Keratinocyte (primary cell): ENCODE data around the gene DDX49.

ENCODE experiments used
- EZH2 ChIP-seq: IDR thresholded peaks from one replicate; pipeline ENCODE4 v1.6.1; 2012; ENCODE audit warnings: inconsistent platforms, mild to moderate bottlenecking, low read length, moderate library complexity
- TF ChIP-seq, protein P1 (sequence below), 3 experiments: IDR thresholded peaks in 1 of 3; conservative IDR thresholded peaks in 1 of 3; optimal IDR thresholded peaks in 1 of 3; 2 replicates in 2 of 3; 3 replicates in 1 of 3; pipeline versions ENCODE3 to v1.5.1; 2011; ENCODE audit warnings: low read length in 3 of 3, mild to moderate bottlenecking in 3 of 3, moderate library complexity in 2 of 3, control low read depth in 1 of 3, inconsistent platforms in 1 of 3; ENCODE audit not compliant: insufficient read depth in 2 of 3; ENCODE audit errors: extremely low read depth in 1 of 3

DNA sequence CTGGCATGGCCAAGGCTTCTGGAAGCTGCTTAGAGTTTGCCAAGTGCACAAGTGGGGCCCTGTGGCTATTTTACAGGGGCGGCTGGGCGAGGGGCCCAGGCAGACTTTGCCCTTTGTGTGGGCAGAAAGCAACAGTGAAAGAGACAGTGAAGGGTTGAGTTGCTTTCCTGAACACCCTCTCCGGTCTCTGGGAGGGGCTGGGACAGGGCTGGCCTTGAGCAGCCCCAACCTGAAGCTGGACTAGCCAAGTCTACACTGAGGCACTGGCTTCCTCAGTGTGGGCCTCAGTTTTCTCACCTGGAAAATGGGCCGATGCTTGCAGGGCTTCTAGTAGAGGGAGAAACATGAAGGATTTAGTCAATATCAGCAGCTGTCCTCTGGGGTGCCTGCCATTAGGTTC is 23.9 kb downstream of the DDX49 start:
- TF ChIP-seq, protein P1, sequence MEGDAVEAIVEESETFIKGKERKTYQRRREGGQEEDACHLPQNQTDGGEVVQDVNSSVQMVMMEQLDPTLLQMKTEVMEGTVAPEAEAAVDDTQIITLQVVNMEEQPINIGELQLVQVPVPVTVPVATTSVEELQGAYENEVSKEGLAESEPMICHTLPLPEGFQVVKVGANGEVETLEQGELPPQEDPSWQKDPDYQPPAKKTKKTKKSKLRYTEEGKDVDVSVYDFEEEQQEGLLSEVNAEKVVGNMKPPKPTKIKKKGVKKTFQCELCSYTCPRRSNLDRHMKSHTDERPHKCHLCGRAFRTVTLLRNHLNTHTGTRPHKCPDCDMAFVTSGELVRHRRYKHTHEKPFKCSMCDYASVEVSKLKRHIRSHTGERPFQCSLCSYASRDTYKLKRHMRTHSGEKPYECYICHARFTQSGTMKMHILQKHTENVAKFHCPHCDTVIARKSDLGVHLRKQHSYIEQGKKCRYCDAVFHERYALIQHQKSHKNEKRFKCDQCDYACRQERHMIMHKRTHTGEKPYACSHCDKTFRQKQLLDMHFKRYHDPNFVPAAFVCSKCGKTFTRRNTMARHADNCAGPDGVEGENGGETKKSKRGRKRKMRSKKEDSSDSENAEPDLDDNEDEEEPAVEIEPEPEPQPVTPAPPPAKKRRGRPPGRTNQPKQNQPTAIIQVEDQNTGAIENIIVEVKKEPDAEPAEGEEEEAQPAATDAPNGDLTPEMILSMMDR (optimal IDR thresholded peaks at IDR 0.05 in 1 of 3, IDR thresholded peaks at IDR 0.05 in 1 of 3, conservative IDR thresholded peaks at IDR 0.05 in 1 of 3; ENCODE audit: extremely low read depth in 1 of 3, insufficient read depth in 2 of 3, low read length in 3 of 3), result no peak
- TF ChIP-seq EZH2, result no peak
